ENCODE data around the gene EYA2. TPM values are rescaled to one million over a fixed set of nuclear protein-coding genes. Genes with fewer than 3 reads are reported as not detected.

The EYA2 gene
- total and polyA plus RNA-seq, 4 donors, result 1.6 to 4.4 (median 2.1) TPM

DNA sequence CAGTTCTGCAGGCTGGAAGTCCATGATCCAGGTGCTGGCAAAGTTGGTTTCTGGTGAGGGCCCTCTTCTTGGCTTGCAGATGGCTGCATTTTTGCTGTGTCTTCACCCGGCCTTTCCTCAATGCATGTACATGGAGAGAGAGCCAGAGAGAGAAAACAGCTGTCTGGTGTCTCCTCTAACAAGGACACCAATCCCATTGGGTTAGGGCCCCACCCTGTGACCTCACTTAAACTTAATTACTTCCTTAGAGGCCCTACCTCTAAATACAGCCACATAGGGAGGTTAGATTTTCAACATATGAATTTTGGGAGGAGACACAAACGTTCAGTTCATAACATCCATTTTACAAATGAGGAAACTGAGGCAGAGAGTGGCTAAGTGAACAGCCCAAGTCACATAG, 259.4 kb downstream of the EYA2 start:
- Histone ChIP-seq H3K4me1 (ENCODE audit: control insufficient read depth in 5 of 5, insufficient read depth in 5 of 5, low read length in 5 of 5) (peaks cover 0 to 3% (median 0%) of the 10 kb centered on the region in 5 donors), H3K4me3 (no peak overlapping the region), H3K27ac (ENCODE audit: low read depth in 1 of 2, low read length in 1 of 2) (no peak overlapping the region), H3K9me3 (ENCODE audit: control insufficient read depth in 4 of 4, insufficient read depth in 3 of 4, low read length in 3 of 4) (peaks cover 0 to 2% (median 0%) of the 10 kb centered on the region in 4 donors), H3K36me3 (ENCODE audit: control insufficient read depth in 4 of 4, insufficient read depth in 4 of 4, low read length in 4 of 4) (no peaks in the 10 kb centered on the region), H3K27me3 (ENCODE audit: control insufficient read depth in 3 of 3, insufficient read depth in 3 of 3, low read length in 2 of 3) (no peaks in the 10 kb centered on the region), H3K9ac (ENCODE audit: insufficient read depth in 1 of 2, low read length in 2 of 2) (no peak overlapping the region)
- ATAC-seq (ENCODE audit: insufficient read depth, low FRiP score) (no peak), DNase-seq (no peak)
- TF ChIP-seq, protein P1, sequence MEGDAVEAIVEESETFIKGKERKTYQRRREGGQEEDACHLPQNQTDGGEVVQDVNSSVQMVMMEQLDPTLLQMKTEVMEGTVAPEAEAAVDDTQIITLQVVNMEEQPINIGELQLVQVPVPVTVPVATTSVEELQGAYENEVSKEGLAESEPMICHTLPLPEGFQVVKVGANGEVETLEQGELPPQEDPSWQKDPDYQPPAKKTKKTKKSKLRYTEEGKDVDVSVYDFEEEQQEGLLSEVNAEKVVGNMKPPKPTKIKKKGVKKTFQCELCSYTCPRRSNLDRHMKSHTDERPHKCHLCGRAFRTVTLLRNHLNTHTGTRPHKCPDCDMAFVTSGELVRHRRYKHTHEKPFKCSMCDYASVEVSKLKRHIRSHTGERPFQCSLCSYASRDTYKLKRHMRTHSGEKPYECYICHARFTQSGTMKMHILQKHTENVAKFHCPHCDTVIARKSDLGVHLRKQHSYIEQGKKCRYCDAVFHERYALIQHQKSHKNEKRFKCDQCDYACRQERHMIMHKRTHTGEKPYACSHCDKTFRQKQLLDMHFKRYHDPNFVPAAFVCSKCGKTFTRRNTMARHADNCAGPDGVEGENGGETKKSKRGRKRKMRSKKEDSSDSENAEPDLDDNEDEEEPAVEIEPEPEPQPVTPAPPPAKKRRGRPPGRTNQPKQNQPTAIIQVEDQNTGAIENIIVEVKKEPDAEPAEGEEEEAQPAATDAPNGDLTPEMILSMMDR (IDR thresholded peaks at IDR 0.05; ENCODE audit: control extremely low read depth, extremely low read depth), result no peak
- WGBS, 2 donors, result 82 to 92% methylated on average over 2 of the region's 2 CpGs

DNA sequence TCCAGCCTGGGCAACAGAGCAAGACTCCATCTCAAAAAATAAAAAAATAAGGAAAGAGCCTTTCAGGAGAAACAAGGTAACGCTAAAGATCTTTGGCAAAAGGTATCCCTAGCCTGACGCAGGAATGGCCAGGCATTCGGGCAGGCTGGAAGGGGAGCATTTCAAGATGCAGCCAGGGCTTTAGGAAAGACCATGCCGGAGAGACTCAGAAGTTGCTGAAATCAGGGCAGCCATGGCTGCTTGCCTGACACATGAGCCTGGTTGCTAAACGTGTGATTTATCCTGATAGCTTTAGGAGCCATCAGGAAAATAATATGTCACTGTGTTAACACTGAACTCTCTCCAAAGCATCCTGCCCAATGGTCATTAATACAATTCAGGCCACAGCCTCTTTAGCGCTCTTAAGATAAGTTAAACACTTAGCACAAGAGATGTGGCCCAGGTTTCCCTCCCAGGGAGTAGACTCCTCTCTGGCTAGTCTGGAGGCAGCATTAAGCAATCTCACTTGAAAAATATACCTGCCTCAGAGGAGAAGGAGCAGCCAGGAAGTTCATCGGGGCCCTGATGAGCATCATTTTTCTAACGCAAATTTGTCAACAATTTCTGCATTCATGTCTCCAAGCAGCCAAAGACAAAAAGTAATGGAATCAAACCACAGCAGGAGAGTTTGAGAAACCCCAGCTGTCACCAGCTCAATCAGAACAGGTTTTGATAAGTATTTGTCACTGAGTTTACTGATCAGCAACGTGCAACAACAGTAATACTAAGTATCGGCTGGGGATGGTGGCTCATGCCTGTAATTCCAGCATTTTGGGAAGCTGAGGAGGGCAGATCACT, 261.9 kb downstream of the EYA2 start:
- ATAC-seq (ENCODE audit: insufficient read depth, low FRiP score), result peak; percentile 56
- H3K9me3 ChIP-seq (ENCODE audit: control insufficient read depth in 4 of 4, insufficient read depth in 3 of 4, low read length in 3 of 4), result peaks cover 0 to 2% (median 0%) of the 10 kb centered on the region in 4 donors
- 40 to 61% methylated on average over 10 of the region's 10 CpGs for WGBS, 2 donors
- TF ChIP-seq, protein P1 (IDR thresholded peaks at IDR 0.05; ENCODE audit: control extremely low read depth, extremely low read depth), result no peak
- no peak overlapping the region for H3K9ac ChIP-seq (ENCODE audit: insufficient read depth in 1 of 2, low read length in 2 of 2)
- H3K36me3 ChIP-seq (ENCODE audit: control insufficient read depth in 4 of 4, insufficient read depth in 4 of 4, low read length in 4 of 4), result no peaks in the 10 kb centered on the region
- H3K4me1 ChIP-seq (ENCODE audit: control insufficient read depth in 5 of 5, insufficient read depth in 5 of 5, low read length in 5 of 5), result peaks cover 0 to 3% (median 0%) of the 10 kb centered on the region in 5 donors
- no peaks in the 10 kb centered on the region for H3K27me3 ChIP-seq (ENCODE audit: control insufficient read depth in 3 of 3, insufficient read depth in 3 of 3, low read length in 2 of 3)
- no peak overlapping the region for H3K4me3 ChIP-seq
- H3K27ac ChIP-seq (ENCODE audit: low read depth in 1 of 2, low read length in 1 of 2), result no peak overlapping the region
- DNase-seq, result peak; percentile 18 to 65 (median 48)

DNA sequence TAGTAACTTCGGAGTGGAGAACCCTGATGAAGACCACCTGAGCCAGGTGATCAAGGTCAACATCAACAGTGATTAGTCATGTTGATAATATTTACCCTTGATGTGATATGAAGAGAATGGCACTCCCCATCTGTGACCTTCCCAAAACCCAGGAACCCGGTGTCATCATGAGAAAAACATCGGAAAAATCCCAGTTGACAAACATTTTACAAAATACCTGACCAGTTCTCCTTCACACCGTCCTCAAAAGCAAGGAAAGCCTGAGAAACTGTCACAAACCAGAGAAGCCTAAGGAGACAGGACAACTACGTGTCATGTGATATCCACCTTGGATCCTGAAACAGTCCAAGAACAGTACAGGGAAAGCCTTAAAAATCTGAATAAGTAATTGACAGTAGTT, 264.5 kb downstream of the EYA2 start:
- peaks cover 0 to 3% (median 0%) of the 10 kb centered on the region in 5 donors for H3K4me1 ChIP-seq (ENCODE audit: control insufficient read depth in 5 of 5, insufficient read depth in 5 of 5, low read length in 5 of 5)
- TF ChIP-seq, protein P1 (IDR thresholded peaks at IDR 0.05; ENCODE audit: control extremely low read depth, extremely low read depth), result no peak
- no peak overlapping the region for H3K4me3 ChIP-seq
- H3K9me3 ChIP-seq (ENCODE audit: control insufficient read depth in 4 of 4, insufficient read depth in 3 of 4, low read length in 3 of 4), result peaks cover 0 to 3% (median 1%) of the 10 kb centered on the region in 4 donors
- H3K36me3 ChIP-seq (ENCODE audit: control insufficient read depth in 4 of 4, insufficient read depth in 4 of 4, low read length in 4 of 4), result no peaks in the 10 kb centered on the region
- WGBS, 2 donors, result 84 to 92% methylated on average over 5 of the region's 5 CpGs
- DNase-seq (no peak), ATAC-seq (ENCODE audit: insufficient read depth, low FRiP score) (no peak)
- H3K9ac ChIP-seq (ENCODE audit: insufficient read depth in 1 of 2, low read length in 2 of 2), result no peak overlapping the region
- H3K27ac ChIP-seq (ENCODE audit: low read depth in 1 of 2, low read length in 1 of 2), result no peak overlapping the region
- no peaks in the 10 kb centered on the region for H3K27me3 ChIP-seq (ENCODE audit: control insufficient read depth in 3 of 3, insufficient read depth in 3 of 3, low read length in 2 of 3)
